ENCODE data around the gene ANKRD23.
A peak's percentile ranks its signal among the peaks of the same experiment; 100 is the strongest.

The ANKRD23 gene

GRCh38 chr2:96876269-96877041, 32.6 kb upstream of the ANKRD23 start:
- Histone ChIP-seq H3K27me3 (ENCODE audit: insufficient read depth, low read length) (no peaks in the 10 kb centered on the region), H3K36me3 (ENCODE audit: insufficient read depth, low read length) (no peaks in the 10 kb centered on the region), H3K79me2 (ENCODE audit: control insufficient read depth, insufficient read depth, low read length, unreplicated experiment) (no peaks in the 10 kb centered on the region), H3K4me1 (ENCODE audit: control insufficient read depth, insufficient read depth, low read length, unreplicated experiment) (peaks cover 23% of the 10 kb centered on the region), H3K27ac (ENCODE audit: low read depth, low read length) (peak overlapping the region; percentile 10; the same call in 1 of the 2 replicates), H3K4me3 (ENCODE audit: low read depth, low read length) (no peak overlapping the region), H2AFZ (ENCODE audit: low read length, unreplicated experiment) (no peak overlapping the region)

- Histone ChIP-seq H3K4me1 (ENCODE audit: control insufficient read depth, insufficient read depth, low read length, unreplicated experiment) (peaks cover 23% of the 10 kb centered on the region), H3K79me2 (ENCODE audit: control insufficient read depth, insufficient read depth, low read length, unreplicated experiment) (no peaks in the 10 kb centered on the region), H3K4me3 (ENCODE audit: low read depth, low read length) (no peak overlapping the region), H3K27ac (ENCODE audit: low read depth, low read length) (peak overlapping the region; percentile 10; the same call in 1 of the 2 replicates), H3K27me3 (ENCODE audit: insufficient read depth, low read length) (peaks cover 3% of the 10 kb centered on the region; the same call in 1 of the 2 replicates), H2AFZ (ENCODE audit: low read length, unreplicated experiment) (no peak overlapping the region), H3K36me3 (ENCODE audit: insufficient read depth, low read length) (no peaks in the 10 kb centered on the region)
These were observed 31.9 kb upstream of the ANKRD23 start for GRCh38 chr2:96875498-96876268.

- Histone ChIP-seq H3K27ac (ENCODE audit: low read depth, low read length) (no peak overlapping the region), H2AFZ (ENCODE audit: low read length, unreplicated experiment) (no peak overlapping the region), H3K79me2 (ENCODE audit: control insufficient read depth, insufficient read depth, low read length, unreplicated experiment) (no peaks in the 10 kb centered on the region), H3K36me3 (ENCODE audit: insufficient read depth, low read length) (no peaks in the 10 kb centered on the region), H3K4me3 (ENCODE audit: low read depth, low read length) (no peak overlapping the region), H3K27me3 (ENCODE audit: insufficient read depth, low read length) (peaks cover 9% of the 10 kb centered on the region; the same call in 1 of the 2 replicates), H3K4me1 (ENCODE audit: control insufficient read depth, insufficient read depth, low read length, unreplicated experiment) (peaks cover 23% of the 10 kb centered on the region)
These were observed 30.5 kb upstream of the ANKRD23 start for GRCh38 chr2:96874198-96874831.

GRCh38 chr2:96873651-96874096, 29.9 kb upstream of the ANKRD23 start:
- no peak overlapping the region for H2AFZ ChIP-seq (ENCODE audit: low read length, unreplicated experiment)
- H3K79me2 ChIP-seq (ENCODE audit: control insufficient read depth, insufficient read depth, low read length, unreplicated experiment), result no peaks in the 10 kb centered on the region
- H3K27me3 ChIP-seq (ENCODE audit: insufficient read depth, low read length), result peaks cover 9% of the 10 kb centered on the region; the same call in 1 of the 2 replicates
- H3K36me3 ChIP-seq (ENCODE audit: insufficient read depth, low read length), result no peaks in the 10 kb centered on the region
- H3K4me1 ChIP-seq (ENCODE audit: control insufficient read depth, insufficient read depth, low read length, unreplicated experiment), result peaks cover 23% of the 10 kb centered on the region
- H3K27ac ChIP-seq (ENCODE audit: low read depth, low read length), result no peak overlapping the region
- no peak overlapping the region for H3K4me3 ChIP-seq (ENCODE audit: low read depth, low read length)

- H3K79me2 ChIP-seq (ENCODE audit: control insufficient read depth, insufficient read depth, low read length, unreplicated experiment), result peaks cover 7% of the 10 kb centered on the region
- peaks cover 9% of the 10 kb centered on the region; the same call in 1 of the 2 replicates for H3K27me3 ChIP-seq (ENCODE audit: insufficient read depth, low read length)
- H3K4me1 ChIP-seq (ENCODE audit: control insufficient read depth, insufficient read depth, low read length, unreplicated experiment), result peaks cover 23% of the 10 kb centered on the region
- H3K4me3 ChIP-seq (ENCODE audit: low read depth, low read length), result no peak overlapping the region
- no peak overlapping the region for H2AFZ ChIP-seq (ENCODE audit: low read length, unreplicated experiment)
- H3K27ac ChIP-seq (ENCODE audit: low read depth, low read length), result no peak overlapping the region
- H3K36me3 ChIP-seq (ENCODE audit: insufficient read depth, low read length), result no peaks in the 10 kb centered on the region
These were observed 28.9 kb upstream of the ANKRD23 start for GRCh38 chr2:96872591-96873349.

GRCh38 chr2:96870626-96871255, 26.9 kb upstream of the ANKRD23 start:
- Histone ChIP-seq H3K4me1 (ENCODE audit: control insufficient read depth, insufficient read depth, low read length, unreplicated experiment) (peaks cover 30% of the 10 kb centered on the region), H3K4me3 (ENCODE audit: low read depth, low read length) (peak overlapping the region; percentile 99), H3K27me3 (ENCODE audit: insufficient read depth, low read length) (peaks cover 9% of the 10 kb centered on the region; the same call in 1 of the 2 replicates), H2AFZ (ENCODE audit: low read length, unreplicated experiment) (no peak overlapping the region), H3K36me3 (ENCODE audit: insufficient read depth, low read length) (no peaks in the 10 kb centered on the region), H3K27ac (ENCODE audit: low read depth, low read length) (no peak overlapping the region), H3K79me2 (ENCODE audit: control insufficient read depth, insufficient read depth, low read length, unreplicated experiment) (peaks cover 23% of the 10 kb centered on the region)

- Histone ChIP-seq H3K79me2 (ENCODE audit: control insufficient read depth, insufficient read depth, low read length, unreplicated experiment) (peaks cover 23% of the 10 kb centered on the region), H3K36me3 (ENCODE audit: insufficient read depth, low read length) (peaks cover 5% of the 10 kb centered on the region; the same call in 1 of the 2 replicates), H3K27me3 (ENCODE audit: insufficient read depth, low read length) (peaks cover 9% of the 10 kb centered on the region; the same call in 1 of the 2 replicates), H3K4me1 (ENCODE audit: control insufficient read depth, insufficient read depth, low read length, unreplicated experiment) (peaks cover 30% of the 10 kb centered on the region), H2AFZ (ENCODE audit: low read length, unreplicated experiment) (peak within 1 kb of the TSS; percentile 80), H3K27ac (ENCODE audit: low read depth, low read length) (peak within 1 kb of the TSS; percentile 52; the same call in 1 of the 2 replicates), H3K4me3 (ENCODE audit: low read depth, low read length) (peak within 1 kb of the TSS; percentile 99)
These were observed 26.2 kb upstream of the ANKRD23 start, which contains the start of gene SEMA4C for GRCh38 chr2:96869822-96870625. Gene SEMA4C, minus strand, starts transcription at chr2:96870080. Its CDS starts 2,194 bp downstream, at chr2:96867886.

- H3K27ac ChIP-seq (ENCODE audit: low read depth, low read length), result peak overlapping the region; percentile 52; the same call in 1 of the 2 replicates
- H2AFZ ChIP-seq (ENCODE audit: low read length, unreplicated experiment), result peak overlapping the region; percentile 80
- H3K4me1 ChIP-seq (ENCODE audit: control insufficient read depth, insufficient read depth, low read length, unreplicated experiment), result peaks cover 30% of the 10 kb centered on the region
- H3K36me3 ChIP-seq (ENCODE audit: insufficient read depth, low read length), result peaks cover 5% of the 10 kb centered on the region; the same call in 1 of the 2 replicates
- H3K27me3 ChIP-seq (ENCODE audit: insufficient read depth, low read length), result peaks cover 9% of the 10 kb centered on the region; the same call in 1 of the 2 replicates
- H3K4me3 ChIP-seq (ENCODE audit: low read depth, low read length), result peak overlapping the region; percentile 99
- peaks cover 23% of the 10 kb centered on the region for H3K79me2 ChIP-seq (ENCODE audit: control insufficient read depth, insufficient read depth, low read length, unreplicated experiment)
These were observed 25.5 kb upstream of the ANKRD23 start for GRCh38 chr2:96869281-96869821.

All from ACC112 (cell line).